GM12865 (cell line): ENCODE measurements around the gene TARM1.
A peak's percentile ranks its signal among the peaks of the same experiment; 100 is the strongest.

Source experiments
- DNase-seq: peaks from one replicate; pipeline ENCODE4 v3.0.0; 2010; ENCODE audit warnings: low read depth
- H3K4me3 ChIP-seq: 2 replicates; pipeline ENCODE4 v1.5.1; 2011; ENCODE audit warnings: mild to moderate bottlenecking, low read depth, low read length, control low read depth
- TF ChIP-seq, protein P1 (sequence below): IDR thresholded peaks from 2 replicates; pipeline ENCODE4 v1.5.1; 2011; ENCODE audit warnings: low read length, control low read depth, low read depth, inconsistent platforms; ENCODE audit not compliant: insufficient read depth; ENCODE audit errors: missing control alignments

The TARM1 gene

DNA sequence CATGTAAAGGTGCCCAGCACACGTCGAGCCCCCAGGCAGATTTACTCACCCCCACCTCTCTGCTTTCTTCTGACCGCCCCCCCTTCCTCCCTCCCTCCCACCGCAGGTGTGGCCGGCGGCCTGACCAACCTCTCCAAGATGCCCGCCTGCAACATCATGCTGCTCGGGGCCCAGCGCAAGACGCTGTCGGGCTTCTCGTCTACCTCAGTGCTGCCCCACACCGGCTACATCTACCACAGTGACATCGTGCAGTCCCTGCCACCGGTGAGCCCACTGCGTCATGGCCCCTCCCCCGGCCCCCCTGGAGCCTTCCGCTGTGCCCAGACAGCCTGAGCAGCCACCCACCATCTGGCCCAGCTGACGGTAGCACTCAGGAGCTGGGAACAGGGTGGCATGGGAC, 43.2 kb upstream of the TARM1 start:
- H3K4me3 ChIP-seq: no peak overlapping the region
- no peak for DNase-seq

GRCh38 chr19:54123682-54124081, 42.5 kb upstream of the TARM1 start:
- DNase-seq: no peak
- TF ChIP-seq, protein P1, sequence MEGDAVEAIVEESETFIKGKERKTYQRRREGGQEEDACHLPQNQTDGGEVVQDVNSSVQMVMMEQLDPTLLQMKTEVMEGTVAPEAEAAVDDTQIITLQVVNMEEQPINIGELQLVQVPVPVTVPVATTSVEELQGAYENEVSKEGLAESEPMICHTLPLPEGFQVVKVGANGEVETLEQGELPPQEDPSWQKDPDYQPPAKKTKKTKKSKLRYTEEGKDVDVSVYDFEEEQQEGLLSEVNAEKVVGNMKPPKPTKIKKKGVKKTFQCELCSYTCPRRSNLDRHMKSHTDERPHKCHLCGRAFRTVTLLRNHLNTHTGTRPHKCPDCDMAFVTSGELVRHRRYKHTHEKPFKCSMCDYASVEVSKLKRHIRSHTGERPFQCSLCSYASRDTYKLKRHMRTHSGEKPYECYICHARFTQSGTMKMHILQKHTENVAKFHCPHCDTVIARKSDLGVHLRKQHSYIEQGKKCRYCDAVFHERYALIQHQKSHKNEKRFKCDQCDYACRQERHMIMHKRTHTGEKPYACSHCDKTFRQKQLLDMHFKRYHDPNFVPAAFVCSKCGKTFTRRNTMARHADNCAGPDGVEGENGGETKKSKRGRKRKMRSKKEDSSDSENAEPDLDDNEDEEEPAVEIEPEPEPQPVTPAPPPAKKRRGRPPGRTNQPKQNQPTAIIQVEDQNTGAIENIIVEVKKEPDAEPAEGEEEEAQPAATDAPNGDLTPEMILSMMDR: no peak
- no peak overlapping the region for H3K4me3 ChIP-seq

More for the DNA sequence above, 43.2 kb upstream of the TARM1 start:
- TF ChIP-seq, protein P1: no peak

GRCh38 chr19:54121259-54121658, 40.1 kb upstream of the TARM1 start:
- DNase-seq: no peak
- H3K4me3 ChIP-seq: no peak overlapping the region
- TF ChIP-seq, protein P1: no peak

DNA sequence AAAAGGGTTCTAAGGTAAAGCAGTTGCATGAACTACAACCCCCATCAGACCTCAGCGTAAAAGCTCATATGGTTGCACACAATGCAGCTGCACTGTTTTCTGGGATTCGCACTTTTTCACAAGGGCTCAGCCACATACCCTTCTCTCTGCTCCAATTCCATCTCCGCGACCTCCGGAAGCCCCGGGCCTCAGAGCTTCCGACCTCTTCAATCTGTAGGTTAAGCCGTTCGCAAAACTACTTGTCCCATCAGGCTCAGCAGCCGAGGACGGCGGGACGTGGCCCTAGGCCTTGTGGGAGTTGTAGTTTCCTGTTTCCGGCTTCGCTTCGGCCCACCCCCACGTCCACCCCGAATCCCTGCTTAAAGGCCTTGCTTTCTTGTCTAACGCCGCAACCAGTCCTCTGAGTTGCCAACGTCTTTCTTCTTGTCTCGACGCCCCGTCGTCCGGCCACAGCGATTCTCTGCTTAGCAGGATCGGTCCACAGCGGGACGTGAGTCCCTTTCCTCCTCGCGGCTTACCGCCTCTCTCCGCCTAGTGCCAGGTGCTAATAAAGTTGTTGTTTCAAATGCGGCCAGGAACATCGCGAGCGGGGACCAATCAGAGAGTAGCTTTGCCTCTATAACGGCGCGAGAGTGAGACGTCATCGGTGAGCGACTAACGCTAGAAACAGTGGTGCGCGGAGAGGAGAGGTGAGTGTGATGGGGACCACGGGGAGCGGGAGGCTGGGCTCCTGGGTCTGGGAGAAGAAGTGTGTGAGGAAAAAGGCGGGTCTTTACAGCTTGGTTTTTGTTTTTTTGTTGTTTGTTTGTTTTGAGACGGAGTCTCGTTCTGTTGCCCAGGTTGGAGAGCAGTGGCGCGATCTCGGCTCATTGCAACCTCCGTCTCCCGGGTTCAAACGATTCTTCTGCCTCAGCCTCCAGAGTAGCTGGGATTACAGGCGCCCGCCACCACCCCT, 34.2 kb upstream of the TARM1 start, which contains the start of the genes PRPF31 and TFPT:
PRPF31 (plus strand) TSS at position 646 of the 955 bp plus-strand sequence. CDS start 2,525 bp downstream, outside the sequence.
TFPT (minus strand) TSS at position 549 of the 955 bp plus-strand sequence; CDS start at position 161, 388 bp downstream.
- TF ChIP-seq, protein P1: no peak
- peak within 1 kb of the TSS; percentile 76 for H3K4me3 ChIP-seq
- peak; percentile 98 for DNase-seq

GRCh38 chr19:54114340-54115108, 33.4 kb upstream of the TARM1 start:
- H3K4me3 ChIP-seq: peak overlapping the region; percentile 76
- TF ChIP-seq, protein P1: no peak
- DNase-seq: peak; percentile 72

DNA sequence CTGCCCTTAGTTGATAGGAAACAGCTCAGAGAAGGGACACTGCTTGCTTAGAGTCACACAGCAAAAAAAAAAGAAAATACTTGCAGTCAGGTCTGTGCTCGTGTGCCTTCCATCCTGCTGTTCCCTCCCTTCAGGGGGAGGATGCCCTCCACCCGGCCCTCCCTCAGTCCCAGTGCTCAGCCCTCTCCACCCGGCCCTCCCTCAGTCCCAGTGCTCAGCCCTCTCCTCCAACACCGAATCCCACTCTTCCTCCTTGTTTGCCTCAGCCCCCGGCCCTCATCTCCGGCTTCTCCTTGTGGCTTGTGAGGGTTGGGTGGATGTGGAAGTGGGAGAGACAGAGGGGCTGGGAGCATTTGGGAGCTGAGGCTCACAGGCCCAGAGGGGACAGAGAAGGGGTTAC, 28.5 kb upstream of the TARM1 start:
- no peak overlapping the region for H3K4me3 ChIP-seq
- TF ChIP-seq, protein P1: no peak
- DNase-seq: no peak
